H9 (cell line): Measurements from ENCODE around the gene TDRKH. TPM values are rescaled to one million over a fixed set of nuclear protein-coding genes. Genes with fewer than 3 reads are reported as not detected.

ENCODE experiments used
- DNase-seq: peaks from one replicate; pipeline ENCODE4 v3.0.0-alpha.2; 2017
- H2AFZ ChIP-seq: one replicate; pipeline ENCODE4 v1.6.1; 2013; ENCODE audit warnings: mild to moderate bottlenecking, low read length, control low read depth, moderate library complexity
- H2AK5ac ChIP-seq: 2 replicates; pipeline ENCODE4 v1.6.1; 2013; ENCODE audit warnings: low read length, control low read depth, mixed read lengths; ENCODE audit not compliant: insufficient read length
- H2BK120ac ChIP-seq: one replicate; pipeline ENCODE4 v1.6.1; 2013; ENCODE audit warnings: low read depth, mild to moderate bottlenecking, low read length, control low read depth, inconsistent platforms; ENCODE audit not compliant: poor library complexity, severe bottlenecking
- H2BK12ac ChIP-seq: 2 replicates; pipeline ENCODE4 v1.6.1; 2013; ENCODE audit warnings: low read length, control low read depth, mixed read lengths, low read depth; ENCODE audit not compliant: insufficient read length
- H2BK15ac ChIP-seq: 2 replicates; pipeline ENCODE4 v1.6.1; 2013; ENCODE audit warnings: low read depth, low read length, control low read depth
- H2BK20ac ChIP-seq: one replicate; pipeline ENCODE4 v1.6.1; 2013; ENCODE audit warnings: low read depth, mild to moderate bottlenecking, low read length, control low read depth, inconsistent platforms; ENCODE audit not compliant: poor library complexity, severe bottlenecking
- H2BK5ac ChIP-seq: 2 replicates; pipeline ENCODE4 v1.6.1; 2013; ENCODE audit warnings: low read length, control low read depth, mixed read lengths; ENCODE audit not compliant: insufficient read length
- H3K14ac ChIP-seq: 2 replicates; pipeline ENCODE4 v1.6.1; 2013; ENCODE audit warnings: low read length, control low read depth; ENCODE audit not compliant: insufficient read depth
- H3K18ac ChIP-seq: 2 replicates; pipeline ENCODE4 v1.6.1; 2013; ENCODE audit warnings: low read depth, mild to moderate bottlenecking, mixed read lengths, low read length, control low read depth; ENCODE audit not compliant: insufficient read length
- H3K23ac ChIP-seq: 2 replicates; pipeline ENCODE4 v1.6.1; 2013; ENCODE audit warnings: low read length, control low read depth, mixed read lengths, low read depth; ENCODE audit not compliant: insufficient read length
- H3K23me2 ChIP-seq: 2 replicates; pipeline ENCODE4 v1.6.1; 2013; ENCODE audit warnings: low read depth, mild to moderate bottlenecking, mixed read lengths, low read length, control low read depth; ENCODE audit not compliant: insufficient read length, poor library complexity, severe bottlenecking
- H3K27ac ChIP-seq: 2 replicates; pipeline ENCODE4 v1.5.1; 2013; ENCODE audit warnings: low read length, control low read depth, mixed read lengths, low read depth; ENCODE audit not compliant: insufficient read length
- H3K27me3 ChIP-seq: 2 replicates; pipeline ENCODE4 v1.6.1; 2013; ENCODE audit warnings: low read length, control low read depth, inconsistent platforms; ENCODE audit not compliant: insufficient read depth
- H3K4ac ChIP-seq: 2 replicates; pipeline ENCODE4 v1.6.1; 2013; ENCODE audit warnings: low read depth, mild to moderate bottlenecking, control low read depth, inconsistent platforms, low read length, moderate library complexity
- H3K4me1 ChIP-seq: 2 replicates; pipeline ENCODE4 v1.6.1; 2013; ENCODE audit warnings: low read length, control low read depth, inconsistent platforms; ENCODE audit not compliant: insufficient read depth
- H3K4me2 ChIP-seq: 2 replicates; pipeline ENCODE4 v1.6.1; 2013; ENCODE audit warnings: low read length, control low read depth, mixed read lengths; ENCODE audit not compliant: insufficient read length, insufficient read depth
- H3K56ac ChIP-seq: 2 replicates; pipeline ENCODE4 v1.6.1; 2013; ENCODE audit warnings: low read depth, mild to moderate bottlenecking, mixed read lengths, low read length, control low read depth; ENCODE audit not compliant: insufficient read length
- H3K79me1 ChIP-seq: 2 replicates; pipeline ENCODE4 v1.6.1; 2013; ENCODE audit warnings: low read depth, mild to moderate bottlenecking, moderate library complexity, low read length, control low read depth, inconsistent platforms; ENCODE audit not compliant: insufficient read depth, poor library complexity, severe bottlenecking
- H3K79me2 ChIP-seq: 2 replicates; pipeline ENCODE4 v1.6.1; 2013; ENCODE audit warnings: low read length, control low read depth, inconsistent platforms; ENCODE audit not compliant: insufficient read depth
- H3K9ac ChIP-seq: 2 replicates; pipeline ENCODE4 v1.6.1; 2013; ENCODE audit warnings: low read length, control low read depth, mixed read lengths; ENCODE audit not compliant: insufficient read length; ENCODE audit errors: extremely low read depth
- H3K9me3 ChIP-seq: one replicate; pipeline ENCODE4 v1.6.1; 2013; ENCODE audit warnings: low read depth, low read length, inconsistent platforms; ENCODE audit not compliant: control insufficient read depth
- H3T11ph ChIP-seq: one replicate; pipeline ENCODE4 v1.6.1; 2013; ENCODE audit warnings: mild to moderate bottlenecking, low read length, control low read depth, inconsistent platforms
- H4K20me1 ChIP-seq: one replicate; pipeline ENCODE4 v1.6.1; 2013; ENCODE audit not compliant: control insufficient read depth, insufficient read length, insufficient read depth
- H4K5ac ChIP-seq: 2 replicates; pipeline ENCODE4 v1.6.1; 2013; ENCODE audit warnings: low read depth, mild to moderate bottlenecking, mixed read lengths, low read length, control low read depth; ENCODE audit not compliant: insufficient read length
- H4K8ac ChIP-seq: replicated peaks from 2 replicates; pipeline ENCODE4 v1.6.1; 2013; ENCODE audit warnings: low read length, control low read depth, mixed read lengths, low read depth; ENCODE audit not compliant: insufficient read length
- H4K91ac ChIP-seq: 2 replicates; pipeline ENCODE4 v1.6.1; 2013; ENCODE audit warnings: low read depth, mild to moderate bottlenecking, moderate library complexity, mixed read lengths, low read length, control low read depth; ENCODE audit not compliant: insufficient read length
- H3K27ac Mint-ChIP-seq, 3 experiments: 2 replicates in 2 of 3; 3 replicates in 1 of 3; pipeline ENCODE4 v1.8.0; 2020 to 2021; ENCODE audit warnings: mixed read lengths in 3 of 3, mild to moderate bottlenecking in 1 of 3, moderate library complexity in 1 of 3
- H3K27me3 Mint-ChIP-seq: 2 replicates; pipeline ENCODE4 v1.8.0; 2021; ENCODE audit warnings: low read depth, mild to moderate bottlenecking, moderate library complexity, mixed read lengths
- H3K36me3 Mint-ChIP-seq, 3 experiments: 2 replicates in 2 of 3; 3 replicates in 1 of 3; pipeline ENCODE4 v1.8.0; 2020 to 2021; ENCODE audit warnings: low read depth in 3 of 3, mixed read lengths in 3 of 3; ENCODE audit not compliant: insufficient read depth in 1 of 3
- H3K4me1 Mint-ChIP-seq, 2 experiments: 2 replicates each; pipeline ENCODE4 v1.8.0; 2020; ENCODE audit warnings: mixed read lengths in 2 of 2
- H3K4me3 Mint-ChIP-seq, 2 experiments: 2 replicates in 1 of 2; 3 replicates in 1 of 2; pipeline ENCODE4 v1.8.0; 2020 to 2021; ENCODE audit warnings: mild to moderate bottlenecking in 2 of 2, mixed read lengths in 2 of 2, moderate library complexity in 1 of 2
- H3K9me3 Mint-ChIP-seq, 2 experiments: 2 replicates in 1 of 2; 3 replicates in 1 of 2; pipeline ENCODE4 v1.8.0; 2020; ENCODE audit warnings: mild to moderate bottlenecking in 2 of 2, mixed read lengths in 2 of 2, moderate library complexity in 1 of 2
- CTCF ChIP-seq: fragments of 200-600 bp; sonication (generic); conservative IDR thresholded peaks from 3 replicates; pipeline ENCODE4 v1.8.0; 2021; ENCODE audit warnings: antibody characterized with exemption, mild to moderate bottlenecking
- WGBS: extraction: QIAGEN DNeasy Blood & Tissue Kit; methylation state at CpG from one replicate; pipeline ENCODE4 v1.1.7; 2013; ENCODE audit warnings: missing lambda C conversion rate, low lambda C conversion rate, mixed read lengths; ENCODE audit not compliant: insufficient read length; ENCODE audit errors: extremely low coverage; 5-methylcytosine and 5-hydroxymethylcytosine counted together
- total RNA-seq: library from RNA; stranded (reverse); gene quantifications from 2 replicates; pipeline ENCODE4 v1.2.1, GENCODE V29; 2021

TDRKH gene
- total RNA-seq, 1 experiment from 2014 or later, result 24.0 TPM

- H2AFZ ChIP-seq, result no peak overlapping the region
- Mint-ChIP-seq H3K4me3 (no peak overlapping the region), H3K4me1 (peaks cover 16 to 21% of the 10 kb centered on the region in 2 experiments), H3K36me3 (no peaks in the 10 kb centered on the region), H3K27me3 (peaks cover 4% of the 10 kb centered on the region), H3K9me3 (no peaks in the 10 kb centered on the region), H3K27ac (no peak overlapping the region)
- H3K4me1 ChIP-seq, result no peaks in the 10 kb centered on the region
- no peak overlapping the region for H4K5ac ChIP-seq
- no peak overlapping the region for H2BK20ac ChIP-seq
- H3T11ph ChIP-seq, result no peak overlapping the region
- no peak for TF ChIP-seq CTCF
- H4K91ac ChIP-seq, result no peak overlapping the region
- H3K18ac ChIP-seq, result no peak overlapping the region
- H3K27me3 ChIP-seq, result no peaks in the 10 kb centered on the region
- no peak overlapping the region for H2BK120ac ChIP-seq
- H3K4ac ChIP-seq, result no peak overlapping the region
- no peaks in the 10 kb centered on the region for H3K9me3 ChIP-seq
- DNase-seq, result no peak
- no peak overlapping the region for H3K9ac ChIP-seq
- no peak overlapping the region for H3K4me2 ChIP-seq
- no peaks in the 10 kb centered on the region for H4K20me1 ChIP-seq
- no CpG with 5 or more reads among the region's 2 CpGs for WGBS
- no peak overlapping the region for H4K8ac ChIP-seq
- no peak overlapping the region for H2BK12ac ChIP-seq
- H3K23ac ChIP-seq, result no peak overlapping the region
- H3K79me1 ChIP-seq, result no peaks in the 10 kb centered on the region
- H3K14ac ChIP-seq, result no peak overlapping the region
- no peak overlapping the region for H3K56ac ChIP-seq
- no peak overlapping the region for H3K27ac ChIP-seq
- H3K23me2 ChIP-seq, result no peaks in the 10 kb centered on the region
- H2BK5ac ChIP-seq, result no peak overlapping the region
- no peak overlapping the region for H2AK5ac ChIP-seq
- H3K79me2 ChIP-seq, result no peaks in the 10 kb centered on the region
- H2BK15ac ChIP-seq, result no peak overlapping the region
Measured at GRCh38 chr1:151820940-151821339, 30.6 kb upstream of the TDRKH start.
